Dendritic cell treated with granulocyte-macrophage colony-stimulating factor and Interleukin-4, amounts not matched to agents 40 ng/mL and 50 ng/mL, for 4 days (primary cell): ENCODE results near the gene IFT172.
A peak's percentile ranks its signal among the peaks of the same experiment; 100 is the strongest.
"Not testable (repeated sequence)": the region's sequence is repeated elsewhere in the genome, so short reads cannot be mapped to it uniquely, and the experiment has no call there.

Experiments used
- H3K27ac Mint-ChIP-seq: one replicate; pipeline ENCODE4 v1.8.0; 2022; ENCODE audit warnings: mild to moderate bottlenecking, mixed read lengths
- H3K27me3 Mint-ChIP-seq: one replicate; pipeline ENCODE4 v1.8.0; 2022; ENCODE audit warnings: mild to moderate bottlenecking, mixed read lengths
- H3K36me3 Mint-ChIP-seq: one replicate; pipeline ENCODE4 v1.8.0; 2022; ENCODE audit warnings: low read depth, mixed read lengths
- H3K4me1 Mint-ChIP-seq: one replicate; pipeline ENCODE4 v1.8.0; 2022; ENCODE audit warnings: low read depth, mixed read lengths
- H3K4me3 Mint-ChIP-seq: one replicate; pipeline ENCODE4 v1.8.0; 2022; ENCODE audit warnings: mild to moderate bottlenecking, moderate library complexity, mixed read lengths
- H3K9me3 Mint-ChIP-seq: one replicate; pipeline ENCODE4 v1.8.0; 2022; ENCODE audit warnings: mixed read lengths
- intact Hi-C: fragments of 100-400 bp; cut with micrococcal nuclease; formaldehyde crosslinking; loops from one replicate; pipeline ENCODE4 v1.15.0; 2022

IFT172 gene

GRCh38 chr2:27489498-27490397 is at the start of gene IFT172:
IFT172 (minus strand) TSS chr2:27489743; CDS start chr2:27489653, 90 bp downstream.
- intact Hi-C loops = loop anchor here (1.0 to 2.0 kb wide), 2 partner anchors 80 to 93 kb away; partner anchors contain the start of genes PPM1G and ZNF512
- Mint-ChIP-seq H3K4me1 (peaks cover 28% of the 10 kb centered on the region), H3K27ac (peak within 1 kb of the TSS; percentile 76), H3K4me3 (peak within 1 kb of the TSS; percentile 80), H3K27me3 (peaks cover 26% of the 10 kb centered on the region), H3K36me3 (peaks cover 5% of the 10 kb centered on the region), H3K9me3 (no peaks in the 10 kb centered on the region)

- H3K9me3 Mint-ChIP-seq, H3K27ac Mint-ChIP-seq, H3K4me1 Mint-ChIP-seq: not testable (repeated sequence)
Measured at GRCh38 chr2:27538839-27539450, 49.4 kb upstream of the IFT172 start.

GRCh38 chr2:27537287-27537686 is 47.7 kb upstream of the IFT172 start:
- Mint-ChIP-seq H3K4me1 (no peaks in the 10 kb centered on the region), H3K27ac (no peak overlapping the region), H3K4me3 (no peak overlapping the region), H3K9me3 (no peaks in the 10 kb centered on the region), H3K36me3 (no peaks in the 10 kb centered on the region), H3K27me3 (peaks cover 8% of the 10 kb centered on the region)
- intact Hi-C loops = no loop called here

More at GRCh38 chr2:27538839-27539450, 49.4 kb upstream of the IFT172 start:
- H3K27me3 Mint-ChIP-seq, H3K36me3 Mint-ChIP-seq, H3K4me3 Mint-ChIP-seq, intact Hi-C loops: not testable (repeated sequence)

DNA sequence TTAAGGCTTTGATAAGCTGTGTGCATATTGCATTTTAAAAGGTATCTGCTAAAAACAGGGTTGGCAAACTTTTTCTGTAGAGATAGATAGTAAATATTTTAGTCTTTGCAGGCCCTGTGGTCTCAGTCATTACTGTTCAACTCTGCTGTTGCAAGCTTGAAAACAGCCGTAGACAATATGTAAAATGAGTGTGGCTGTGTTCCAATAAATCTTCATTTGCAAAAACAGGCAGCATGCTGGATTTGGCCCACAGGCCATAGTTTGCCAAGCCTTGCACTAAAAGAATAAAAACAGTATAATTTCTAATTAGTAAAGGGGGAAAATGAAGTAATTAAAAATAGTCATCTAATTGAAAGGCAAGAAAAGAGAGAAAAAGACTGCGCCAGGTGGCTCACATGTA is 42.4 kb upstream of the IFT172 start:
- Mint-ChIP-seq H3K36me3 (no peaks in the 10 kb centered on the region), H3K27me3 (peaks cover 8% of the 10 kb centered on the region), H3K4me3 (no peak overlapping the region), H3K4me1 (no peaks in the 10 kb centered on the region), H3K9me3 (no peaks in the 10 kb centered on the region), H3K27ac (no peak overlapping the region)
- intact Hi-C loops = no loop called here

- no peak overlapping the region for H3K27ac Mint-ChIP-seq
- no peak overlapping the region for H3K4me3 Mint-ChIP-seq
- no peaks in the 10 kb centered on the region for H3K4me1 Mint-ChIP-seq
- no peaks in the 10 kb centered on the region for H3K36me3 Mint-ChIP-seq
- no peaks in the 10 kb centered on the region for H3K9me3 Mint-ChIP-seq
- H3K27me3 Mint-ChIP-seq = peaks cover 6% of the 10 kb centered on the region
- intact Hi-C loops = no loop called here
Measured at GRCh38 chr2:27527182-27527581, 37.6 kb upstream of the IFT172 start.

DNA sequence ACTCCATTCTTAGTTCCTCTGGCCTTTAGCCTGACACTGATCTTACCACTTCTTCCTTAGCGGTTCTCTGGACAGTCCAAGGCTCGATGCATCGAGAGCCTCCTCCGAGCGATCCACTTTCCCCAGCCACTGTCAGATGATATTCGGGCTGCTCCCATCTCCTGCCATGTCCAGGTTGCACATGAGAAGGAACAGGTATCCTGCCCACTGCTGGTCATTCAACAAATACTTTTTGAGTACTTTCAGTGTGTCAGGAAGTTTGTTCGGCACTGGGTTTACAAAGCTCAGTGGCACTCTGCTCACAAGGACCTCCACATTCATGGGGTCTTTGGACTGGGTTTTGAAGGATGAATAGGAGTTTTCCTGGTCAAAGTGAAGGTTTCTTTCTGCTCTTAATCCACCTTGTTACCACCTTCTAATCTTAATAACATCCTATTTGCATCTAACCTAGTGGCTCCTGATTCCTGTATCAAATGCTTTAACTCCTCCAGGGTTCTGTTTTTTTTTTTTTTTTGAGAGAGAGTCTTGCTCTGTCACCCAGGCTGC is 32.9 kb upstream of the IFT172 start:
- Mint-ChIP-seq H3K27ac (no peak overlapping the region), H3K9me3 (no peaks in the 10 kb centered on the region), H3K4me1 (no peaks in the 10 kb centered on the region), H3K4me3 (no peak overlapping the region), H3K36me3 (no peaks in the 10 kb centered on the region), H3K27me3 (no peaks in the 10 kb centered on the region)
- intact Hi-C loops = no loop called here

- Mint-ChIP-seq H3K9me3 (no peaks in the 10 kb centered on the region), H3K4me1 (no peaks in the 10 kb centered on the region), H3K27me3 (no peaks in the 10 kb centered on the region)
Measured at GRCh38 chr2:27520316-27520715, 30.8 kb upstream of the IFT172 start.

DNA sequence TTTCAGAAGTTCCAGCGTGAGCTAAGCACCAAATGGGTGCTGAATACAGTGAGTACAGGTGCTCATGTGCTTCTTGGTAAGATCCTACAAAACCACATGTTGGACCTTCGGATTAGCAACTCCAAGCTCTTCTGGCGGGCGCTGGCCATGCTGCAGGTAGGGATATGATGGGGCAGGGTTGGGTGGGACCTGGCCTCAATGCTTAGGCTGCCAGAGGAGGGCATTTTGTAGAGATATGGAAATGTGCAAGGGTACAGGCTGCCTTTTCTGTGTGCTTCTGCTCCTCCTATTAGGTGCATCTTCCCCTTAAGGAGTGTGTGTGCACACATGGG is 29.2 kb upstream of the IFT172 start:
- intact Hi-C loops = no loop called here
- Mint-ChIP-seq H3K4me3 (no peak overlapping the region), H3K27me3 (peaks cover 2% of the 10 kb centered on the region), H3K4me1 (no peaks in the 10 kb centered on the region), H3K27ac (no peak overlapping the region), H3K9me3 (no peaks in the 10 kb centered on the region), H3K36me3 (no peaks in the 10 kb centered on the region)

More at GRCh38 chr2:27520316-27520715, 30.8 kb upstream of the IFT172 start:
- intact Hi-C loops = no loop called here
- H3K27ac Mint-ChIP-seq = no peak overlapping the region
- no peaks in the 10 kb centered on the region for H3K36me3 Mint-ChIP-seq
- H3K4me3 Mint-ChIP-seq = no peak overlapping the region

DNA sequence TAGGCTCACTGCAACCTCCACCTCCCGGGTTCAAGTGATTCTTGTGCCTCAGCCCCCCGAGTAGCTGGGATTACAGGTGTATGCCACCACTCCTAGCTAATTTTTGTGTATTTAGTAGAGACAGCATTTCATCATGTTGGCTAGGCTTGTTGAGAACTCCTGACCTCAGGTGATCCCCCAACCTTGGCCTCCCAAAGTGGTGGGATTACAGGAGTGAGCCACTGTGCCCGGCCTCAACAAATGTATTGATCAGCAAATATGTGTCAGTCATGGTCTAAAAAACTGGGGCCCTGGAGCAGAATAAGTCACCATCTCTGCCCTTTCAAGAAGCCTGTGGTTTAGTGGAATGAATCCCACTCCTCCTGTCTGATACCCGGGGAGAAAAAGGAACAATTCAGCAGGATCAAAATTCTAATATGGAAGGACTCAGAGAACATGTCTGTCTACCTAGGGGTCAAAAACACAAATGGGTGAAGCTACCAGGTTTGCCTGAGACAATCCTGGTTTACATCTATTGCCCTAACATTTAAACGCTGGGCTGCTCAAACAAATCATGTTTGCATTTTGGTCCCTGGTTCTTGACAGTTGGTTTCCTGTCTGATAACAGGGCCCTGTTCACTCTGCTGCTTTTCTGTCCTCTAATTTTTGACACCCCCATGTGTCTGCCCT is 28.7 kb upstream of the IFT172 start:
- intact Hi-C loops = no loop called here
- H3K4me3 Mint-ChIP-seq = no peak overlapping the region
- peaks cover 2% of the 10 kb centered on the region for H3K27me3 Mint-ChIP-seq

GRCh38 chr2:27509326-27509725 is 19.8 kb upstream of the IFT172 start:
- H3K4me3 Mint-ChIP-seq = no peak overlapping the region
- intact Hi-C loops = no loop called here
- no peak overlapping the region for H3K27ac Mint-ChIP-seq
- H3K36me3 Mint-ChIP-seq = no peaks in the 10 kb centered on the region
- peaks cover 21% of the 10 kb centered on the region for H3K27me3 Mint-ChIP-seq
- no peaks in the 10 kb centered on the region for H3K9me3 Mint-ChIP-seq
- peaks cover 5% of the 10 kb centered on the region for H3K4me1 Mint-ChIP-seq

More for the DNA sequence above, 28.7 kb upstream of the IFT172 start:
- no peaks in the 10 kb centered on the region for H3K9me3 Mint-ChIP-seq
- H3K27ac Mint-ChIP-seq = no peak overlapping the region
- H3K36me3 Mint-ChIP-seq = no peaks in the 10 kb centered on the region
- H3K4me1 Mint-ChIP-seq = no peaks in the 10 kb centered on the region

GRCh38 chr2:27507293-27507692 is 17.8 kb upstream of the IFT172 start:
- Mint-ChIP-seq H3K9me3 (no peaks in the 10 kb centered on the region), H3K36me3 (no peaks in the 10 kb centered on the region), H3K4me1 (peaks cover 5% of the 10 kb centered on the region), H3K27ac (no peak overlapping the region), H3K27me3 (peaks cover 15% of the 10 kb centered on the region), H3K4me3 (no peak overlapping the region)
- intact Hi-C loops = no loop called here

DNA sequence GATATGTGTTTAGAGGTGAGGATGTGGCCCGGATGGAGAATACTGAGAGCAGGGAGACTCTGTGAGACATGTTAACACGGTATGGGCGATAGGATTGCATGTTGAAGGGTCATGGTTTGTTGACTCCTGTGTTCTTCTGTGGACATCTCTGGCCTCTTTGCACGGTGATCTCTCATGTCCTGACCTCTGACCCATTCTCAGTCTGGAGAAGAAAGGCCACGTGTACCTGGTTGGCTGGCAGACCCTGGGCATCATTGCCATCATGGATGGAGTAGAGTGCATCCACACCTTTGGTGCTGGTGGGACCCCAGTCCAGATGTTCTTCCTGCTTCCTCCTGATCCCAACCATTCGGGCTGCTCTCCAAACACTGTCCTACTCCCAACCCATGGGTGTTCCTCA is 17.0 kb upstream of the IFT172 start:
- peaks cover 9% of the 10 kb centered on the region for H3K27me3 Mint-ChIP-seq
- intact Hi-C loops = no loop called here
- H3K36me3 Mint-ChIP-seq = no peaks in the 10 kb centered on the region
- H3K27ac Mint-ChIP-seq = no peak overlapping the region
- H3K4me1 Mint-ChIP-seq = peaks cover 5% of the 10 kb centered on the region
- no peaks in the 10 kb centered on the region for H3K9me3 Mint-ChIP-seq
- no peak overlapping the region for H3K4me3 Mint-ChIP-seq

- peaks cover 25% of the 10 kb centered on the region for H3K4me1 Mint-ChIP-seq
- peaks cover 23% of the 10 kb centered on the region for H3K27me3 Mint-ChIP-seq
- H3K36me3 Mint-ChIP-seq = no peaks in the 10 kb centered on the region
- intact Hi-C loops = no loop called here
- no peak overlapping the region for H3K4me3 Mint-ChIP-seq
- no peak overlapping the region for H3K27ac Mint-ChIP-seq
- no peaks in the 10 kb centered on the region for H3K9me3 Mint-ChIP-seq
Measured at GRCh38 chr2:27502142-27502541, 12.6 kb upstream of the IFT172 start.

DNA sequence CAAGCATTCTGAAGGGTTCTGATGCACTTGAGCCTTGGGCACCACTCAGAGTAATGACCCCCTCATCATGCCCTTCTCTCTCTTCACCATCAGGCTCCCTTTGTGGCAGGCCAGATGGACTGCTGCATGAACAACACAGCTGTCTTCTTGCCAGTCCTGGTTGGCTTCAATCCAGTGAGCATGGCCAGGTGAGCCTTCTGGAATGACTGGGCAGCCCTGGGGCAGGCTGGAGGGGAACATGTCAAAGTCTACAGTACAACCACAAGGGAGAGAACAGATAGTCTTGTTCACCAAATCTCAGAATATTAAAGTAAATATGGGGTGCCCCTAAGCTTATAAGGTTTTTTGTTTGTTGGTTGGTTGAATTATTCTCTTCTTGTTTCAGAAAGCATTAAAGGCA is 11.5 kb upstream of the IFT172 start:
- intact Hi-C loops = no loop called here
- Mint-ChIP-seq H3K4me1 (peaks cover 32% of the 10 kb centered on the region), H3K27ac (no peak overlapping the region)

More for the DNA sequence above, 11.5 kb upstream of the IFT172 start:
- Mint-ChIP-seq H3K36me3 (no peaks in the 10 kb centered on the region), H3K27me3 (peaks cover 34% of the 10 kb centered on the region), H3K9me3 (no peaks in the 10 kb centered on the region), H3K4me3 (no peak overlapping the region)
